H1 (cell line): ENCODE results near the gene CBFB. TPM values are rescaled to one million over a fixed set of nuclear protein-coding genes. Genes with fewer than 3 reads are reported as not detected.

ENCODE experiments used
- CTCF ChIA-PET: fragments of 300-600 bp; sonication (Branson Sonifier 250); formaldehyde crosslinking; loops from one replicate; lab custom pipeline; 2021; ENCODE audit not compliant: partially characterized antibody; lab: Charles Lee
- POLR2A ChIA-PET: fragments of 300-600 bp; sonication (Branson Sonifier 250); formaldehyde crosslinking; loops from one replicate; lab custom pipeline; 2021; ENCODE audit warnings: inconsistent platforms; ENCODE audit not compliant: partially characterized antibody; lab: Charles Lee
- DNase-seq, 2 experiments: peaks; one replicate each; pipeline versions ENCODE4 v3.0.0 to v3.0.0-alpha.2; 2010 to 2022; ENCODE audit warnings: low spot score in 2 of 2, low read depth in 1 of 2, mixed read lengths in 1 of 2
- FAIRE-seq: peaks from 2 replicates; lab custom pipeline; 2011; peaks lifted over from hg19 to GRCh38; lab: Jason Lieb, UNC
- H2AFZ ChIP-seq: 2 replicates; pipeline ENCODE4 v1.8.1; 2012; ENCODE audit warnings: low read length, inconsistent platforms
- H2AK5ac ChIP-seq: 2 replicates; pipeline ENCODE4 v1.6.1; 2013; ENCODE audit warnings: low read depth, low read length
- H2BK120ac ChIP-seq: replicated peaks from 2 replicates; pipeline ENCODE3; 2013; ENCODE audit warnings: low read depth, low read length, inconsistent platforms
- H2BK12ac ChIP-seq: 2 replicates; pipeline ENCODE4 v1.6.1; 2013; ENCODE audit warnings: low read depth, low read length
- H2BK15ac ChIP-seq: 2 replicates; pipeline ENCODE4 v1.6.1; 2013; ENCODE audit warnings: low read length
- H2BK20ac ChIP-seq: 2 replicates; pipeline ENCODE4 v1.6.1; 2013; ENCODE audit warnings: low read length
- H2BK5ac ChIP-seq: 2 replicates; pipeline ENCODE4 v1.6.1; 2013; ENCODE audit warnings: low read depth, low read length
- H3K14ac ChIP-seq: 2 replicates; pipeline ENCODE4 v1.6.1; 2013; ENCODE audit warnings: inconsistent platforms; ENCODE audit not compliant: insufficient read length
- H3K18ac ChIP-seq: 2 replicates; pipeline ENCODE4 v1.6.1; 2013; ENCODE audit warnings: low read length; ENCODE audit errors: extremely low read depth
- H3K23ac ChIP-seq: 2 replicates; pipeline ENCODE4 v1.6.1; 2013; ENCODE audit warnings: inconsistent platforms; ENCODE audit not compliant: insufficient read length
- H3K23me2 ChIP-seq: 2 replicates; pipeline ENCODE4 v1.6.1; 2013; ENCODE audit warnings: low read depth, low read length
- H3K27ac ChIP-seq: 2 replicates; pipeline ENCODE4 v1.6.1; 2011; ENCODE audit warnings: low read depth, low read length, inconsistent platforms
- H3K27me3 ChIP-seq, 4 experiments: replicated peaks in 1 of 4; 1 replicate in 1 of 4; 2 replicates in 3 of 4; pipeline versions ENCODE4 v1.6.1 to v1.8.1; 2011 to 2013; ENCODE audit warnings: low read length in 3 of 4, mild to moderate bottlenecking in 3 of 4, inconsistent platforms in 2 of 4, mixed read lengths in 2 of 4, moderate library complexity in 1 of 4; ENCODE audit not compliant: control insufficient read depth in 3 of 4, insufficient read depth in 3 of 4; ENCODE audit errors: extremely low read depth in 1 of 4
- H3K36me3 ChIP-seq, 4 experiments: 2 replicates each; pipeline versions ENCODE4 v1.6.1 to v1.8.1; 2011 to 2013; ENCODE audit warnings: mild to moderate bottlenecking in 4 of 4, low read length in 3 of 4, moderate library complexity in 2 of 4, control low read depth in 1 of 4, inconsistent platforms in 1 of 4; ENCODE audit not compliant: insufficient read depth in 4 of 4, control insufficient read depth in 2 of 4
- H3K4ac ChIP-seq: replicated peaks from 2 replicates; pipeline ENCODE3; 2013; ENCODE audit warnings: low read length, low read depth, mixed read lengths, inconsistent platforms; ENCODE audit not compliant: insufficient read length
- H3K4me1 ChIP-seq, 4 experiments: replicated peaks in 1 of 4; 1 replicate in 1 of 4; 2 replicates in 3 of 4; pipeline versions ENCODE4 v1.6.1 to v1.8.1; 2011 to 2013; ENCODE audit warnings: low read length in 3 of 4, inconsistent platforms in 2 of 4, mixed read lengths in 1 of 4; ENCODE audit not compliant: insufficient read depth in 4 of 4, control insufficient read depth in 3 of 4
- H3K4me2 ChIP-seq, 2 experiments: 2 replicates each; pipeline versions ENCODE4 v1.6.1 to v1.8.1; 2011 to 2013; ENCODE audit warnings: low read depth in 2 of 2, low read length in 2 of 2, control low read depth in 1 of 2, inconsistent platforms in 1 of 2, mild to moderate bottlenecking in 1 of 2; ENCODE audit not compliant: insufficient read depth in 1 of 2
- H3K4me3 ChIP-seq, 4 experiments: fragments of 200-600, 300-600 bp in 1 of 4; sonication (generic), shearing (Covaris generic), sonication (Bioruptor Twin) in 1 of 4; 2 replicates each; pipeline versions ENCODE4 v1.5.1 to v1.8.1; 2011 to 2016; ENCODE audit warnings: low read length in 4 of 4, low read depth in 3 of 4, control low read depth in 2 of 4, inconsistent platforms in 2 of 4, mild to moderate bottlenecking in 2 of 4, mixed read lengths in 1 of 4, moderate library complexity in 1 of 4; ENCODE audit not compliant: insufficient read depth in 2 of 4; ENCODE audit errors: extremely low read depth in 1 of 4
- H3K56ac ChIP-seq: replicated peaks from 2 replicates; pipeline ENCODE3; 2013; ENCODE audit warnings: low read depth, mild to moderate bottlenecking, mixed read lengths, low read length, inconsistent platforms; ENCODE audit not compliant: insufficient read length
- H3K79me1 ChIP-seq: 2 replicates; pipeline ENCODE4 v1.6.1; 2013; ENCODE audit warnings: low read depth, low read length, control low read depth
- H3K79me2 ChIP-seq, 2 experiments: 2 replicates each; pipeline versions ENCODE4 v1.6.1 to v1.8.1; 2012 to 2013; ENCODE audit warnings: low read length in 2 of 2, mild to moderate bottlenecking in 2 of 2, inconsistent platforms in 1 of 2; ENCODE audit not compliant: insufficient read depth in 2 of 2, control insufficient read depth in 1 of 2
- H3K9ac ChIP-seq, 4 experiments: replicated peaks in 1 of 4; 1 replicate in 1 of 4; 2 replicates in 3 of 4; pipeline versions ENCODE4 v1.6.1 to v1.8.1; 2011 to 2013; ENCODE audit warnings: low read depth in 3 of 4, low read length in 3 of 4, control low read depth in 2 of 4, mild to moderate bottlenecking in 2 of 4, moderate library complexity in 2 of 4, inconsistent platforms in 1 of 4; ENCODE audit errors: extremely low read depth in 1 of 4
- H3K9me3 ChIP-seq, 2 experiments: 2 replicates each; pipeline versions ENCODE4 v1.6.1 to v1.8.1; 2012 to 2013; ENCODE audit warnings: mild to moderate bottlenecking in 2 of 2, moderate library complexity in 2 of 2, control low read depth in 1 of 2, inconsistent platforms in 1 of 2, low read depth in 1 of 2, low read length in 1 of 2, mixed read lengths in 1 of 2; ENCODE audit not compliant: insufficient read depth in 2 of 2
- H4K20me1 ChIP-seq, 2 experiments: replicated peaks in 1 of 2; 2 replicates each; pipeline versions ENCODE3 to v1.8.1; 2011 to 2013; ENCODE audit warnings: inconsistent platforms in 2 of 2, low read length in 2 of 2, mild to moderate bottlenecking in 1 of 2; ENCODE audit not compliant: insufficient read depth in 2 of 2, control insufficient read depth in 1 of 2
- H4K5ac ChIP-seq: 2 replicates; pipeline ENCODE4 v1.6.1; 2013; ENCODE audit warnings: low read length, low read depth, mixed read lengths, inconsistent platforms; ENCODE audit not compliant: insufficient read length
- H4K8ac ChIP-seq: 2 replicates; pipeline ENCODE4 v1.8.0; 2013; ENCODE audit warnings: mild to moderate bottlenecking, moderate library complexity, low read length, inconsistent platforms; ENCODE audit not compliant: insufficient read depth; ENCODE audit errors: extremely low read depth
- H4K91ac ChIP-seq: replicated peaks from 2 replicates; pipeline ENCODE3; 2013; ENCODE audit warnings: low read length, mixed read lengths, inconsistent platforms; ENCODE audit not compliant: insufficient read length
- YY1 ChIP-seq: IDR thresholded peaks from 2 replicates; pipeline ENCODE4 v1.6.1; 2011; ENCODE audit warnings: low read depth, mild to moderate bottlenecking, low read length
- WGBS, 2 experiments: shearing (Covaris generic) in 1 of 2; methylation state at CpG; one replicate each; pipeline versions ENCODE4 v1.1.6 to v1.1.7; 2013 to 2015; ENCODE audit warnings: low lambda C conversion rate in 2 of 2, mixed read lengths in 2 of 2, inconsistent platforms in 1 of 2, low coverage in 1 of 2, missing lambda C conversion rate in 1 of 2; ENCODE audit not compliant: insufficient replicate concordance in 2 of 2, insufficient coverage in 1 of 2, insufficient read length in 1 of 2; ENCODE audit errors: extremely low coverage in 1 of 2, missing lambda C conversion rate in 1 of 2; 5-methylcytosine and 5-hydroxymethylcytosine counted together
- polyA plus RNA-seq, 7 experiments: library from polyadenylated mRNA; depleted of rRNA in 3 of 7; stranded (reverse) in 5 of 7; unstranded in 2 of 7; fragments of >200 nt in 5 of 7; fragments of 200-250 nt in 2 of 7; gene quantifications; 1 replicate in 5 of 7; 2 replicates in 1 of 7; 4 replicates in 1 of 7; pipeline versions ENCODE4 v1.2.1 to v1.2.3, GENCODE V29; 2011 to 2013; ENCODE audit warnings: missing spikeins in 2 of 7, mixed read lengths in 2 of 7
- total RNA-seq: library from RNA; stranded (reverse); fragmentation: NEBNext Ultra II Directional; extraction: Animal tissue kit (Norgen Biotek cat#: 25700); gene quantifications from 2 replicates; pipeline ENCODE4 v1.2.1, GENCODE V29; 2021

CBFB gene
- total and polyA plus RNA-seq, 2 of the 8 experiments (the other 6 are each of a cell fraction or from before 2014, with no cell fraction given): 11.5 to 31.6 TPM

DNA sequence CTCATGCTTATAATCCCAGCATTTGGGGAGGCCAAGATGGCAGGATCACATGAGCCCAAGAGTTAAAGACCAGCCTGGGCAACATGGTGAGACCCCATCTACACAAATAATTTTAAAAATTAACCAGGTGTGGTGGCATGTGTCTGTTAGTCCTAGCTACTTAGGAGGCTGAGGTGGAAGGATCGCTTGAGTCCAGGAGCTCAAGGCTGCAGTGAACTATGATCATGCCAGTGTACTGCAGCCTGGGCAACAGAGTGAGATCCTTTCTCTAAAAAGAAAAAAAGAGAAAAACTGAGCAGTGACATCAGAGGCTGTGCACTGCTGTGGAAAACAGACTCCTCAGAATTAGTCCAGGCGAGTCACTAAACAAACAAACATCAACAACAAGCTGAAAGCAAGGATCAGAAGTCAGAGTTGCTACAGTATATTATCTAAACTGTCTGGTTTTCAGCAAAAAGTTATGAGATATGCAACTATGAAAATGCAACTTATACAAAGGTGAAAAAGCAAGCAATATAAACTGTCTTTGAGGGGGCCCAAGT, 39.3 kb downstream of the CBFB start:
- Histone ChIP-seq H4K20me1 (no peaks in the 10 kb centered on the region), H3K4me3 (no peak overlapping the region)

More for the DNA sequence above, 39.3 kb downstream of the CBFB start:
- Histone ChIP-seq H4K8ac (no peak overlapping the region), H2BK12ac (no peak overlapping the region), H2BK5ac (no peak overlapping the region), H3K27ac (no peak overlapping the region), H3K4me2 (no peak overlapping the region), H3K4me1 (no peaks in the 10 kb centered on the region), H2BK15ac (no peak overlapping the region), H2AFZ (no peak overlapping the region), H3K27me3 (no peaks in the 10 kb centered on the region), H4K91ac (no peak overlapping the region), H3K56ac (no peak overlapping the region), H3K36me3 (peaks cover 0 to 7% (median 2%) of the 10 kb centered on the region in 4 experiments; a peak in 3 of 8 replicates), H3K18ac (no peak overlapping the region), H2AK5ac (no peak overlapping the region), H3K4ac (no peak overlapping the region), H3K79me1 (no peaks in the 10 kb centered on the region), H2BK20ac (no peak overlapping the region), H3K23ac (no peak overlapping the region), H3K14ac (no peak overlapping the region), H3K9ac (no peak overlapping the region), H3K9me3 (no peaks in the 10 kb centered on the region), H4K5ac (no peak overlapping the region), H2BK120ac (no peak overlapping the region), H3K79me2 (no peaks in the 10 kb centered on the region; a peak in 1 of 4 replicates), H3K23me2 (no peaks in the 10 kb centered on the region)
- POLR2A ChIA-PET: no interaction called here
- FAIRE-seq (no peak), DNase-seq (no peak)
- CTCF ChIA-PET: interaction anchor here (1.1 kb wide), 2 partner anchors 14 to 90 kb away, joined by 3 to 4 read pairs; no protein-coding TSS in a partner anchor
- 90% methylated on average over 2 of the region's 2 CpGs; no CpG with 5 or more reads in 1 of the 2 experiments for WGBS, 2 experiments
- no peak for TF ChIP-seq YY1
